Stimulated activated CD8-positive, alpha-beta memory T cell treated with anti-CD3 and anti-CD28 coated beads, Interleukin-12 subunit alpha, Interleukin-12 subunit beta, amount 100 ng/mL, for 1 hour (primary cell): ENCODE results near the gene ASB10.

ENCODE experiments used
- DNase-seq: peaks from one replicate; pipeline ENCODE4 v3.0.0-alpha.2; 2020; ENCODE audit warnings: low read depth

Gene ASB10

GRCh38 chr7:151135866-151136843, 50.9 kb downstream of the ASB10 start:
- DNase-seq, result no peak

GRCh38 chr7:151135525-151135845, 51.6 kb downstream of the ASB10 start:
- no peak for DNase-seq

- DNase-seq, result no peak
Observed at GRCh38 chr7:151134743-151135524, 52.1 kb downstream of the ASB10 start.

- DNase-seq, result no peak
Observed at GRCh38 chr7:151133986-151134742, 52.9 kb downstream of the ASB10 start.

- DNase-seq, result no peak
Observed at GRCh38 chr7:151133266-151133985, 53.6 kb downstream of the ASB10 start.

- no peak for DNase-seq
Observed at GRCh38 chr7:151132461-151133205, 54.4 kb downstream of the ASB10 start.

- DNase-seq, result no peak
Observed at GRCh38 chr7:151131592-151132293, 55.3 kb downstream of the ASB10 start.

GRCh38 chr7:151131224-151131591, 55.8 kb downstream of the ASB10 start:
- no peak for DNase-seq

- no peak for DNase-seq
Observed at GRCh38 chr7:151130741-151131157, 56.3 kb downstream of the ASB10 start.

- DNase-seq, result no peak
Observed at GRCh38 chr7:151129960-151130591, 57.0 kb downstream of the ASB10 start.

- DNase-seq, result no peak
Observed at GRCh38 chr7:151129117-151129959, 57.7 kb downstream of the ASB10 start.

GRCh38 chr7:151128716-151129115, 58.3 kb downstream of the ASB10 start:
- DNase-seq, result no peak

- DNase-seq, result no peak
Observed at GRCh38 chr7:151128144-151128543, 58.9 kb downstream of the ASB10 start.

GRCh38 chr7:151126491-151127137, 60.4 kb downstream of the ASB10 start:
- no peak for DNase-seq

- DNase-seq, result no peak
Observed at GRCh38 chr7:151125846-151126481, 61.1 kb downstream of the ASB10 start.
